ENCODE data around the gene MOGAT1.

GRCh38 chr2:222738312-222738711, 66.9 kb downstream of the MOGAT1 start:
- TF ChIP-seq CTCF (IDR thresholded peaks at IDR 0.05) (no peak), POLR2AphosphoS5 (IDR thresholded peaks at IDR 0.05; ENCODE audit: low read depth, low read length) (no peak), REST (IDR thresholded peaks at IDR 0.05; ENCODE audit: insufficient read depth in 1 of 2, low read depth in 2 of 2, low read length in 1 of 2) (no peak), SIN3A (IDR thresholded peaks at IDR 0.05; ENCODE audit: borderline replicate concordance, insufficient read depth, low read depth, low read length) (no peak), TCF7L2 (IDR thresholded peaks at IDR 0.05; ENCODE audit: low read depth, low read length) (no peak)
